ENCODE results near the gene GPR141. TPM values are rescaled to one million over a fixed set of nuclear protein-coding genes. Genes with fewer than 3 reads are reported as not detected.
A peak's percentile ranks its signal among the peaks of the same experiment; 100 is the strongest.

The GPR141 gene
- total and polyA plus RNA-seq, 2 of the 13 experiments (the other 11 are each of a cell fraction or from before 2014, with no cell fraction given) = not detected

GRCh38 chr7:37705976-37706375 lies 22.4 kb downstream of the GPR141 start:
- no peaks in the 10 kb centered on the region for H3K36me3 ChIP-seq (replicated peaks in 1 of 2; ENCODE audit: control insufficient read depth in 1 of 2, insufficient read depth in 2 of 2, low read length in 2 of 2)
- no peak overlapping the region for H3K27ac ChIP-seq (ENCODE audit: extremely low read length, insufficient read depth, low read length)
- CTCF ChIA-PET (ENCODE audit: low intra/inter-chr PET ratio, low total read pairs) = no interaction called here
- no peaks in the 10 kb centered on the region for H4K20me1 ChIP-seq (ENCODE audit: insufficient read depth, low read length)
- no peaks in the 10 kb centered on the region for H3K9me3 ChIP-seq (ENCODE audit: low read length)
- intact Hi-C loops (cut with micrococcal nuclease; ENCODE audit: unreplicated experiment) (no loop called here), in situ Hi-C loops (cut with HindIII; ENCODE audit: extremely low pct_ligation_motif_present, low pct_unique_long_range_greater_than_20kb) (no loop called here)
- DNase-seq (ENCODE audit: low spot score) = no peak
- no peak overlapping the region for H3K4me3 ChIP-seq (replicated peaks in 1 of 3; ENCODE audit: insufficient read depth in 1 of 3, low read depth in 2 of 3, low read length in 3 of 3)
- H3K27me3 ChIP-seq (ENCODE audit: control insufficient read depth in 1 of 2, insufficient read depth in 2 of 2, low read length in 2 of 2) = no peaks in the 10 kb centered on the region
- H3K79me2 ChIP-seq (ENCODE audit: insufficient read depth, low read length) = no peaks in the 10 kb centered on the region
- peak; percentile 47; the same call in 2 of the 3 replicates for ATAC-seq
- no peaks in the 10 kb centered on the region for H3K4me1 ChIP-seq (ENCODE audit: insufficient read depth, low read length)
- no peak overlapping the region for H3K9ac ChIP-seq (ENCODE audit: insufficient read depth, low read depth, low read length)
- BruUV-seq (replicated peaks) = no TSS peak
- TF ChIP-seq CEBPB (IDR thresholded peaks at IDR 0.05; ENCODE audit: borderline replicate concordance, low read depth, low read length) (peak; percentile 31; the same call in 1 of the 2 replicates), ZNF816 (CRISPR knock-in tag; IDR thresholded peaks at IDR 0.05; ENCODE audit: borderline replicate concordance) (no peak), CEBPG (CRISPR knock-in tag; IDR thresholded peaks at IDR 0.05) (peak; percentile 19; the same call in 1 of the 2 replicates)
- WGBS (ENCODE audit: low lambda C conversion rate) = 26% methylated on average over 6 of the region's 6 CpGs
- no peak for FAIRE-seq
- H3K4me2 ChIP-seq (ENCODE audit: low read depth, low read length) = no peak overlapping the region
- POLR2A ChIA-PET = no interaction called here
- H2AFZ ChIP-seq (ENCODE audit: low read length) = no peak overlapping the region

- Histone ChIP-seq H3K27me3 (ENCODE audit: control insufficient read depth in 1 of 2, insufficient read depth in 2 of 2, low read length in 2 of 2) (no peaks in the 10 kb centered on the region), H3K4me1 (ENCODE audit: insufficient read depth, low read length) (no peaks in the 10 kb centered on the region), H3K79me2 (ENCODE audit: insufficient read depth, low read length) (no peaks in the 10 kb centered on the region), H3K4me3 (replicated peaks in 1 of 3; ENCODE audit: insufficient read depth in 1 of 3, low read depth in 2 of 3, low read length in 3 of 3) (no peak overlapping the region), H3K27ac (ENCODE audit: extremely low read length, insufficient read depth, low read length) (no peak overlapping the region), H3K4me2 (ENCODE audit: low read depth, low read length) (no peak overlapping the region), H3K9ac (ENCODE audit: insufficient read depth, low read depth, low read length) (no peak overlapping the region), H4K20me1 (ENCODE audit: insufficient read depth, low read length) (no peaks in the 10 kb centered on the region), H3K9me3 (ENCODE audit: low read length) (no peaks in the 10 kb centered on the region), H2AFZ (ENCODE audit: low read length) (no peak overlapping the region), H3K36me3 (replicated peaks in 1 of 2; ENCODE audit: control insufficient read depth in 1 of 2, insufficient read depth in 2 of 2, low read length in 2 of 2) (no peaks in the 10 kb centered on the region)
- TF ChIP-seq TERF1 (CRISPR knock-in tag; IDR thresholded peaks at IDR 0.05) (no peak), NFYC (CRISPR knock-in tag; IDR thresholded peaks at IDR 0.05) (no peak), LBX2 (CRISPR knock-in tag; IDR thresholded peaks at IDR 0.05; ENCODE audit: borderline replicate concordance) (no peak), SP4 (CRISPR knock-in tag; IDR thresholded peaks at IDR 0.05) (no peak), TOPORS (CRISPR knock-in tag; IDR thresholded peaks at IDR 0.05) (no peak)
- DNase-seq (ENCODE audit: low spot score) = no peak
- CTCF ChIA-PET (ENCODE audit: low intra/inter-chr PET ratio, low total read pairs) = no interaction called here
- in situ Hi-C loops (cut with HindIII; ENCODE audit: extremely low pct_ligation_motif_present, low pct_unique_long_range_greater_than_20kb) (no loop called here), intact Hi-C loops (cut with micrococcal nuclease; ENCODE audit: unreplicated experiment) (no loop called here)
- ATAC-seq = no peak
- POLR2A ChIA-PET = no interaction called here
- no TSS peak for BruUV-seq (replicated peaks)
- FAIRE-seq = no peak
- WGBS (ENCODE audit: low lambda C conversion rate) = 2% methylated on average over 5 of the region's 5 CpGs
These were observed 23.2 kb downstream of the GPR141 start for GRCh38 chr7:37706804-37707203.
